Dermis microvascular lymphatic vessel endothelial cell (primary cell): ENCODE results near the gene TEF. TPM values are rescaled to one million over a fixed set of nuclear protein-coding genes. Genes with fewer than 3 reads are reported as not detected.
A peak's percentile ranks its signal among the peaks of the same experiment; 100 is the strongest.
"Not testable (repeated sequence)": the region's sequence is repeated elsewhere in the genome, so short reads cannot be mapped to it uniquely, and the experiment has no call there.

Experiments used
- DNase-seq, 2 donors: peaks; one replicate each; pipeline versions ENCODE4 v3.0.0 to v3.0.0-alpha.2; 2010; ENCODE audit warnings: low read depth in 2 of 2
- total RNA-seq: library from RNA; depleted of rRNA; stranded (reverse); fragments of >200 nt; gene quantifications from 2 replicates; pipeline ENCODE4 v1.2.1, GENCODE V29; 2014

TEF gene
- total RNA-seq, 1 donor from 2014 or later, result 3.0 TPM

GRCh38 chr22:41417622-41418390, 36.1 kb downstream of the TEF start:
- DNase-seq, result peak; percentile 40 to 48

- no peak for DNase-seq
Observed at GRCh38 chr22:41418717-41419116, 37.0 kb downstream of the TEF start.

GRCh38 chr22:41425660-41426365, 44.1 kb downstream of the TEF start:
- no peak for DNase-seq

- no peak for DNase-seq
Observed at GRCh38 chr22:41429232-41429950, 47.6 kb downstream of the TEF start.

GRCh38 chr22:41429951-41430332, 48.2 kb downstream of the TEF start:
- no peak for DNase-seq

GRCh38 chr22:41431656-41432055, 49.9 kb downstream of the TEF start:
- no peak for DNase-seq

- DNase-seq, result not testable (repeated sequence)
Observed at GRCh38 chr22:41433480-41433879, 51.7 kb downstream of the TEF start.

- DNase-seq, result not testable (repeated sequence)
Observed at GRCh38 chr22:41434361-41435003, 52.7 kb downstream of the TEF start.

- DNase-seq, result no peak
Observed at GRCh38 chr22:41435560-41435959, 53.8 kb downstream of the TEF start.

GRCh38 chr22:41436322-41437113, 54.8 kb downstream of the TEF start:
- no peak for DNase-seq

- DNase-seq, result no peak
Observed at GRCh38 chr22:41437198-41437597, 55.5 kb downstream of the TEF start.

GRCh38 chr22:41440511-41440910, 58.8 kb downstream of the TEF start:
- DNase-seq, result not testable (repeated sequence)

- DNase-seq, result no peak
Observed at GRCh38 chr22:41442240-41442792, 60.6 kb downstream of the TEF start.

GRCh38 chr22:41444360-41445128, 62.8 kb downstream of the TEF start:
- peak; percentile 97 to 98 for DNase-seq

- peak in 1 of 2 donors; percentile 19 for DNase-seq
Observed at GRCh38 chr22:41445129-41446056, 63.7 kb downstream of the TEF start.

- DNase-seq, result peak in 1 of 2 donors; percentile 23
Observed at GRCh38 chr22:41446057-41446501, 64.3 kb downstream of the TEF start.

- DNase-seq, result peak; percentile 91 to 97
Observed at GRCh38 chr22:41446639-41447434, 65.1 kb downstream of the TEF start, which contains the start of gene TOB2. Gene TOB2 (minus strand): TSS chr22:41446801. CDS start chr22:41437345, 9,456 bp downstream.
